Caco-2 (cell line): Measurements from ENCODE around the gene COX10. TPM values are rescaled to one million over a fixed set of nuclear protein-coding genes. Genes with fewer than 3 reads are reported as not detected.

Experiments
- BruUV-seq: library from RNA; stranded (reverse); fragments of 400-500 nt; replicated peaks from 2 replicates; lab custom pipeline; 2021; lab: Mats Ljungman, UMichigan
- CTCF ChIA-PET: fragments of 300-600 bp; sonication (Branson Sonifier 250); formaldehyde crosslinking; loops from one replicate; lab custom pipeline; 2022; ENCODE audit warnings: antibody characterized with exemption; lab: Charles Lee
- POLR2A ChIA-PET: fragments of 300-600 bp; sonication (Branson Sonifier 250); formaldehyde crosslinking; loops from one replicate; lab custom pipeline; 2022; ENCODE audit warnings: antibody characterized with exemption; lab: Charles Lee
- DNase-seq, 2 experiments: peaks; one replicate each; pipeline versions ENCODE4 v3.0.0 to v3.0.0-alpha.2; 2020 to 2022
- H3K27me3 ChIP-seq: replicated peaks from 2 replicates; pipeline ENCODE4 v1.6.0; 2011; ENCODE audit warnings: low read length; ENCODE audit not compliant: control insufficient read depth, insufficient read depth
- H3K36me3 ChIP-seq: 2 replicates; pipeline ENCODE4 v1.5.1; 2011; ENCODE audit warnings: low read length; ENCODE audit not compliant: control insufficient read depth, insufficient read depth
- H3K4me1 ChIP-seq: fragments of 250-450 bp; sonication (Bioruptor Pico); 2 replicates; pipeline ENCODE4 v1.5.1; 2020; ENCODE audit warnings: mild to moderate bottlenecking
- H3K4me3 ChIP-seq: 2 replicates; pipeline ENCODE4 v1.5.1; 2011; ENCODE audit warnings: low read depth, mild to moderate bottlenecking, control low read depth, low read length
- H3K9me3 ChIP-seq: fragments of 250-450 bp; sonication (Bioruptor Pico); 2 replicates; pipeline ENCODE4 v1.5.1; 2020; ENCODE audit warnings: mild to moderate bottlenecking, moderate library complexity
- H3K27ac Mint-ChIP-seq: one replicate; pipeline ENCODE4 v1.8.0; 2022; ENCODE audit warnings: mixed read lengths; ENCODE audit not compliant: unreplicated experiment
- H3K27me3 Mint-ChIP-seq: one replicate; pipeline ENCODE4 v1.8.0; 2022; ENCODE audit warnings: mixed read lengths; ENCODE audit not compliant: insufficient read depth, unreplicated experiment
- H3K36me3 Mint-ChIP-seq: one replicate; pipeline ENCODE4 v1.8.0; 2022; ENCODE audit warnings: mild to moderate bottlenecking, mixed read lengths; ENCODE audit not compliant: insufficient read depth, unreplicated experiment
- H3K4me1 Mint-ChIP-seq: one replicate; pipeline ENCODE4 v1.8.0; 2022; ENCODE audit warnings: low read depth, mixed read lengths; ENCODE audit not compliant: unreplicated experiment
- H3K4me3 Mint-ChIP-seq: one replicate; pipeline ENCODE4 v1.8.0; 2022; ENCODE audit warnings: mild to moderate bottlenecking, moderate library complexity, mixed read lengths; ENCODE audit not compliant: unreplicated experiment
- H3K9me3 Mint-ChIP-seq: one replicate; pipeline ENCODE4 v1.8.0; 2022; ENCODE audit warnings: mixed read lengths; ENCODE audit not compliant: unreplicated experiment
- CTCF ChIP-seq, 2 experiments: fragments of 200-600 bp in 1 of 2; IDR thresholded peaks; 1 replicate in 1 of 2; 2 replicates in 1 of 2; pipeline versions ENCODE4 v1.5.1 to v1.8.0; 2011 to 2022; ENCODE audit warnings: antibody characterized with exemption in 1 of 2, control low read depth in 1 of 2, inconsistent platforms in 1 of 2, low read depth in 1 of 2, low read length in 1 of 2, mild to moderate bottlenecking in 1 of 2, moderate library complexity in 1 of 2; ENCODE audit not compliant: insufficient read depth in 1 of 2, severe bottlenecking in 1 of 2, unreplicated experiment in 1 of 2
- intact Hi-C: fragments of 100-400 bp; cut with micrococcal nuclease; formaldehyde crosslinking; loops from one replicate; pipeline ENCODE4 v1.10.0; 2022; ENCODE audit not compliant: unreplicated experiment
- total RNA-seq: library from RNA; stranded (reverse); gene quantifications from 2 replicates; pipeline ENCODE4 v1.2.3, GENCODE V29; 2022

Gene COX10
- total RNA-seq, 1 experiment from 2014 or later: 13.5 TPM

- Mint-ChIP-seq H3K4me1 (no peaks in the 10 kb centered on the region), H3K36me3 (peaks cover 5% of the 10 kb centered on the region), H3K4me3 (no peak overlapping the region), H3K27me3 (no peaks in the 10 kb centered on the region), H3K27ac (no peak overlapping the region), H3K9me3 (peaks cover 2% of the 10 kb centered on the region)
- Histone ChIP-seq H3K4me3 (no peak overlapping the region), H3K9me3 (no peaks in the 10 kb centered on the region), H3K36me3 (no peaks in the 10 kb centered on the region), H3K4me1 (no peaks in the 10 kb centered on the region), H3K27me3 (no peaks in the 10 kb centered on the region)
- no TSS peak for BruUV-seq
- ChIA-PET POLR2A (no interaction called here), CTCF (no interaction called here)
- intact Hi-C loops: no loop called here
- DNase-seq: no peak
- no peak for TF ChIP-seq CTCF (IDR thresholded peaks at IDR 0.05; ENCODE audit: insufficient read depth in 1 of 2, low read depth in 1 of 2, low read length in 1 of 2, severe bottlenecking in 1 of 2, unreplicated experiment in 1 of 2)
Measured at GRCh38 chr17:14150619-14151018, 81.3 kb downstream of the COX10 start.

GRCh38 chr17:14152721-14153120 is 83.4 kb downstream of the COX10 start:
- H3K4me1 ChIP-seq: no peaks in the 10 kb centered on the region
- Mint-ChIP-seq H3K9me3 (no peaks in the 10 kb centered on the region), H3K27ac (no peak overlapping the region), H3K4me1 (peaks cover 7% of the 10 kb centered on the region), H3K27me3 (no peaks in the 10 kb centered on the region), H3K4me3 (no peak overlapping the region), H3K36me3 (peaks cover 5% of the 10 kb centered on the region)
- TF ChIP-seq CTCF (IDR thresholded peaks at IDR 0.05; ENCODE audit: insufficient read depth in 1 of 2, low read depth in 1 of 2, low read length in 1 of 2, severe bottlenecking in 1 of 2, unreplicated experiment in 1 of 2): no peak
- no peaks in the 10 kb centered on the region for H3K9me3 ChIP-seq
- H3K36me3 ChIP-seq: no peaks in the 10 kb centered on the region
- intact Hi-C loops: no loop called here
- ChIA-PET CTCF (no interaction called here), POLR2A (no interaction called here)
- no peak overlapping the region for H3K4me3 ChIP-seq
- BruUV-seq: no TSS peak
- no peaks in the 10 kb centered on the region for H3K27me3 ChIP-seq
- DNase-seq: no peak

GRCh38 chr17:14153374-14153773 is 84.1 kb downstream of the COX10 start:
- Histone ChIP-seq H3K27me3 (no peaks in the 10 kb centered on the region), H3K9me3 (no peaks in the 10 kb centered on the region), H3K36me3 (no peaks in the 10 kb centered on the region), H3K4me1 (no peaks in the 10 kb centered on the region), H3K4me3 (no peak overlapping the region)
- POLR2A ChIA-PET: no interaction called here
- H3K4me1 Mint-ChIP-seq: peaks cover 7% of the 10 kb centered on the region
- no peak for TF ChIP-seq CTCF (IDR thresholded peaks at IDR 0.05; ENCODE audit: insufficient read depth in 1 of 2, low read depth in 1 of 2, low read length in 1 of 2, severe bottlenecking in 1 of 2, unreplicated experiment in 1 of 2)
- BruUV-seq: no TSS peak
- no peak for DNase-seq
- CTCF ChIA-PET: no interaction called here
- no peak overlapping the region for H3K4me3 Mint-ChIP-seq
- H3K27me3 Mint-ChIP-seq: no peaks in the 10 kb centered on the region
- peaks cover 5% of the 10 kb centered on the region for H3K36me3 Mint-ChIP-seq
- no peaks in the 10 kb centered on the region for H3K9me3 Mint-ChIP-seq
- no peak overlapping the region for H3K27ac Mint-ChIP-seq
- intact Hi-C loops: no loop called here
